Gastrocnemius medialis (tissue), 4 donors: ENCODE data around the gene MAD1L1.

Experiments used
- POLR2A ChIP-seq, 2 donors: fragments of 450-650 bp; IDR thresholded peaks; one replicate each; pipeline ENCODE4 v1.6.1; 2017; ENCODE audit warnings: antibody characterized with exemption in 2 of 2, mild to moderate bottlenecking in 2 of 2, moderate library complexity in 2 of 2
- TF ChIP-seq, protein P1 (sequence below), 5 experiments: fragments of 450-650 bp in 3 of 5; fragments of 200-600 bp in 2 of 5; sonication (generic) in 2 of 5; IDR thresholded peaks in 4 of 5; conservative IDR thresholded peaks in 1 of 5; 1 replicate in 4 of 5; 2 replicates in 1 of 5; pipeline ENCODE4 v1.5.1; 2016 to 2019; ENCODE audit warnings: antibody characterized with exemption in 5 of 5, mild to moderate bottlenecking in 3 of 5, moderate library complexity in 3 of 5

- TF ChIP-seq, protein P1, sequence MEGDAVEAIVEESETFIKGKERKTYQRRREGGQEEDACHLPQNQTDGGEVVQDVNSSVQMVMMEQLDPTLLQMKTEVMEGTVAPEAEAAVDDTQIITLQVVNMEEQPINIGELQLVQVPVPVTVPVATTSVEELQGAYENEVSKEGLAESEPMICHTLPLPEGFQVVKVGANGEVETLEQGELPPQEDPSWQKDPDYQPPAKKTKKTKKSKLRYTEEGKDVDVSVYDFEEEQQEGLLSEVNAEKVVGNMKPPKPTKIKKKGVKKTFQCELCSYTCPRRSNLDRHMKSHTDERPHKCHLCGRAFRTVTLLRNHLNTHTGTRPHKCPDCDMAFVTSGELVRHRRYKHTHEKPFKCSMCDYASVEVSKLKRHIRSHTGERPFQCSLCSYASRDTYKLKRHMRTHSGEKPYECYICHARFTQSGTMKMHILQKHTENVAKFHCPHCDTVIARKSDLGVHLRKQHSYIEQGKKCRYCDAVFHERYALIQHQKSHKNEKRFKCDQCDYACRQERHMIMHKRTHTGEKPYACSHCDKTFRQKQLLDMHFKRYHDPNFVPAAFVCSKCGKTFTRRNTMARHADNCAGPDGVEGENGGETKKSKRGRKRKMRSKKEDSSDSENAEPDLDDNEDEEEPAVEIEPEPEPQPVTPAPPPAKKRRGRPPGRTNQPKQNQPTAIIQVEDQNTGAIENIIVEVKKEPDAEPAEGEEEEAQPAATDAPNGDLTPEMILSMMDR (IDR thresholded peaks at IDR 0.05 in 4 of 5, conservative IDR thresholded peaks at IDR 0.05 in 1 of 5) = no peak
- TF ChIP-seq POLR2A (IDR thresholded peaks at IDR 0.05) = no peak
Measured at GRCh38 chr7:2163600-2164555, 68.9 kb downstream of the MAD1L1 start.
